Measurements from ENCODE around the gene DZIP3. TPM values are rescaled to one million over a fixed set of nuclear protein-coding genes. Genes with fewer than 3 reads are reported as not detected.

The DZIP3 gene
- total RNA-seq, 4 donors from 2014 or later = 2.0 to 4.5 (median 2.8) TPM

GRCh38 chr3:108588601-108589000 lies 921 bp upstream of the DZIP3 start:
- WGBS, 2 donors = 2 to 3% methylated on average over 8 of the region's 8 CpGs
- no peak for DNase-seq (ENCODE audit: low spot score in 2 of 2)
- TF ChIP-seq CTCF (IDR thresholded peaks at IDR 0.05) = no peak
- TF ChIP-seq POLR2A (IDR thresholded peaks at IDR 0.05) = no peak

DNA sequence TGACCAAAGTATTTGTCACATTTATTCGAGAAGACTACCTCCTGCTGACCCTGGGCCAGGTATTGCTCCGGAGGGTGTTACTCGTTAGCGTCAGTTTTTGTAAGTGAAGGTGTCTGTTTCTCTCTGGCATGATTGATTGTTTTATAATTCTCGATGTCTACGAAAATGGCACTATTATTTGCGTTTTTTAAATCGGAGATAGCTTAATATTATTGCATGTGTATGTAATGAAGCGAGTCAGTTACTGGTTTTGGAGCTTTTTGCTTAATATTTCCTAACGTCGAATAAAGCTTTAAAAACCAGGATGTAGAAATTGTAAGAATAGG lies 439 bp downstream of the DZIP3 start:
- intact Hi-C loops (cut with DNase I; ENCODE audit: low total_unique reads) = no loop called here
- peak overlapping the region; percentile 73 for H3K4me3 ChIP-seq (ENCODE audit: low read depth, poor library complexity, severe bottlenecking)
- DNase-seq (ENCODE audit: low spot score in 2 of 2) = no peak
- TF ChIP-seq POLR2A (IDR thresholded peaks at IDR 0.05) = no peak
- no peak for TF ChIP-seq CTCF (IDR thresholded peaks at IDR 0.05)
- 0 to 1% methylated on average over 11 of the region's 11 CpGs for WGBS, 2 donors

More at GRCh38 chr3:108588601-108589000, 921 bp upstream of the DZIP3 start:
- peak overlapping the region; percentile 73 for H3K4me3 ChIP-seq (ENCODE audit: low read depth, poor library complexity, severe bottlenecking)
- intact Hi-C loops (cut with DNase I; ENCODE audit: low total_unique reads) = no loop called here

DNA sequence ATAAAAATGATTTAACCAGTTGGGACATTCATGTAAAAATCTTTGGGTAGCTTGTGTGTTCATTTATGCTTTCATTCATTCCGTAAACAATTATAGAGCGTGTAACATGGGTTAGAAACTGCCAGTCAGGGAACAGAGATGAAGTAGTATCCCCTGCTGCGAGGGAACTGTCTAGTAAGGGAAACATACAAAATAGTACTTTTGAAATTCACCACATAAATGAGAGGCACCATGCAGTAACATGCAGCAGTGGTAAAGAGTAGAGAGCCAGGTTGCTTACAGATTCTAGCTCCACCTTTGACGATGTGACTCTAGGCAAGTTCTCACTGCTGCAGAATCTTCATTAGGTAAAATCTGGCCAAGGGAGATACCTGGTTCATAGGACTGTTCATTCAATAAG lies 938 bp downstream of the DZIP3 start:
- DNase-seq (ENCODE audit: low spot score in 2 of 2) = no peak
- TF ChIP-seq CTCF (IDR thresholded peaks at IDR 0.05) (no peak), POLR2A (IDR thresholded peaks at IDR 0.05) (no peak)
- WGBS, 2 donors = 17 to 28% methylated on average over 4 of the region's 4 CpGs
- intact Hi-C loops (cut with DNase I; ENCODE audit: low total_unique reads) = no loop called here
- no peak overlapping the region for H3K4me3 ChIP-seq (ENCODE audit: low read depth, poor library complexity, severe bottlenecking)

DNA sequence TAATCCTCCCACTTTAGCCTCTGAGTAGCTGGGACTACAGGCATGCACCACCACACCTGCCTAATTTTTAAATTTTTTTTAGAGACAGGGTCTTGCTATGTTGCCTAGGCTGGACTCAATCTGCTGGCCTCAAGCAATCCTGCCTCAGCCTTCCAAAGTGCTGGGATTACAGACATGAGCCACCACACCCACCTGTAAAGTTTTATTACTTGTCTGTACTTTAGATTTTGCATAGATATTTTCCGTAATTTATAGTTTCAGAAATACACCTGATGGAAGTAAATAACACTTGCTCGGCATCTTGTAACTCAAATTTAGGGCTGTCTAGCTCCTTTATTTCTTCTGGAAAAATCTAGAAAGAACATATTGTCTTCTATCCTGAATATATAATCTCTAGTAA lies 5.8 kb downstream of the DZIP3 start:
- no peak overlapping the region for H3K4me3 ChIP-seq (ENCODE audit: low read depth, poor library complexity, severe bottlenecking)
- WGBS, 2 donors = 68 to 72% methylated on average over 2 of the region's 2 CpGs
- no peak for DNase-seq (ENCODE audit: low spot score in 2 of 2)
- intact Hi-C loops (cut with DNase I; ENCODE audit: low total_unique reads) = no loop called here
- TF ChIP-seq CTCF (IDR thresholded peaks at IDR 0.05) = no peak
- TF ChIP-seq POLR2A (IDR thresholded peaks at IDR 0.05) = no peak

- no peak overlapping the region for H3K4me3 ChIP-seq (ENCODE audit: low read depth, poor library complexity, severe bottlenecking)
- no peak for DNase-seq (ENCODE audit: low spot score in 2 of 2)
- 75 to 93% methylated on average over 5 of the region's 5 CpGs for WGBS, 2 donors
- TF ChIP-seq POLR2A (IDR thresholded peaks at IDR 0.05) (no peak), CTCF (IDR thresholded peaks at IDR 0.05) (no peak)
- intact Hi-C loops (cut with DNase I; ENCODE audit: low total_unique reads) = no loop called here
Observed at GRCh38 chr3:108598375-108598774, 8.9 kb downstream of the DZIP3 start.

- no peak for DNase-seq (ENCODE audit: low spot score in 2 of 2)
- intact Hi-C loops (cut with DNase I; ENCODE audit: low total_unique reads) = no loop called here
- 100% methylated on average over 1 of the region's 1 CpG for WGBS, 2 donors
- TF ChIP-seq POLR2A (IDR thresholded peaks at IDR 0.05) = no peak
- TF ChIP-seq CTCF (IDR thresholded peaks at IDR 0.05) = no peak
- no peak overlapping the region for H3K4me3 ChIP-seq (ENCODE audit: low read depth, poor library complexity, severe bottlenecking)
Observed at GRCh38 chr3:108599677-108600409, 10.3 kb downstream of the DZIP3 start.

Data from lower leg skin (tissue), 4 donors.